Small intestine (tissue), 7 donors: Measurements from ENCODE around the gene CCL4. TPM values are rescaled to one million over a fixed set of nuclear protein-coding genes. Genes with fewer than 3 reads are reported as not detected.
"Not testable (repeated sequence)": the region's sequence is repeated elsewhere in the genome, so short reads cannot be mapped to it uniquely, and the experiment has no call there.

ENCODE experiments used
- DNase-seq, 2 donors: peaks; one replicate each; pipeline versions ENCODE4 v3.0.0 to v3.0.0-alpha.2; 2013
- FAIRE-seq: peaks from 2 replicates; lab custom pipeline; 2012; peaks lifted over from hg19 to GRCh38; lab: Jason Lieb, UNC
- H3K27ac ChIP-seq, 3 donors: one replicate each; pipeline ENCODE4 v1.5.1; 2013; ENCODE audit warnings: low read length in 2 of 3, mild to moderate bottlenecking in 2 of 3, control low read depth in 1 of 3, inconsistent platforms in 1 of 3, low read depth in 1 of 3, moderate library complexity in 1 of 3
- H3K27me3 ChIP-seq, 3 donors: one replicate each; pipeline ENCODE4 v1.6.1; 2013; ENCODE audit warnings: low read length in 3 of 3, inconsistent platforms in 1 of 3; ENCODE audit not compliant: control insufficient read depth in 3 of 3, insufficient read depth in 3 of 3
- H3K36me3 ChIP-seq, 3 donors: one replicate each; pipeline ENCODE4 v1.6.1; 2013; ENCODE audit warnings: low read length in 3 of 3, inconsistent platforms in 1 of 3, low read depth in 1 of 3, mild to moderate bottlenecking in 1 of 3, moderate library complexity in 1 of 3; ENCODE audit not compliant: control insufficient read depth in 3 of 3, insufficient read depth in 2 of 3
- H3K4me1 ChIP-seq, 3 donors: one replicate each; pipeline ENCODE4 v1.6.1; 2013; ENCODE audit warnings: low read length in 2 of 3, inconsistent platforms in 1 of 3, low read depth in 1 of 3, mild to moderate bottlenecking in 1 of 3, moderate library complexity in 1 of 3; ENCODE audit not compliant: control insufficient read depth in 3 of 3, insufficient read depth in 2 of 3
- H3K4me3 ChIP-seq, 3 donors: one replicate each; pipeline ENCODE4 v1.5.1; 2013; ENCODE audit warnings: low read length in 3 of 3, control low read depth in 1 of 3, inconsistent platforms in 1 of 3, low read depth in 1 of 3, mild to moderate bottlenecking in 1 of 3, moderate library complexity in 1 of 3
- H3K9me3 ChIP-seq, 2 donors: one replicate each; pipeline ENCODE4 v1.6.1; 2013; ENCODE audit warnings: low read depth in 1 of 2, low read length in 1 of 2; ENCODE audit not compliant: control insufficient read depth in 2 of 2, insufficient read depth in 1 of 2
- whole genome bisulfite sequencing, 3 donors: extraction: QIAGEN DNeasy Blood & Tissue Kit; methylation state at CpG; one replicate each; pipeline ENCODE4 v1.1.7; 2013; 5-methylcytosine and 5-hydroxymethylcytosine counted together
- polyA plus RNA-seq, 4 donors: library from polyadenylated mRNA; stranded (reverse) in 3 of 4; unstranded in 1 of 4; fragments of 200-250 nt in 3 of 4; fragments of 120-200 nt in 1 of 4; gene quantifications; one replicate each; pipeline versions ENCODE4 v1.2.1 to v1.2.3, GENCODE V29; 2013
- donor health status: healthy with polysubstance abuse.
- donor health status: control.
- donor health status: control.
- donor health status: Bipolar disorder and iron deficiency.
- donor health status: healthy.

The CCL4 gene
- polyA plus RNA-seq, 4 donors, result 2.7 to 6.2 (median 3.5) TPM

- H3K27ac ChIP-seq, H3K9me3 ChIP-seq, H3K4me3 ChIP-seq, H3K27me3 ChIP-seq, FAIRE-seq, H3K36me3 ChIP-seq, H3K4me1 ChIP-seq, DNase-seq: not testable (repeated sequence)
- WGBS, 3 donors, result 86 to 93% (median 91%) methylated on average over 5 of the region's 5 CpGs
These were observed 11.5 kb downstream of the CCL4 start for GRCh38 chr17:36114971-36115648.

DNA sequence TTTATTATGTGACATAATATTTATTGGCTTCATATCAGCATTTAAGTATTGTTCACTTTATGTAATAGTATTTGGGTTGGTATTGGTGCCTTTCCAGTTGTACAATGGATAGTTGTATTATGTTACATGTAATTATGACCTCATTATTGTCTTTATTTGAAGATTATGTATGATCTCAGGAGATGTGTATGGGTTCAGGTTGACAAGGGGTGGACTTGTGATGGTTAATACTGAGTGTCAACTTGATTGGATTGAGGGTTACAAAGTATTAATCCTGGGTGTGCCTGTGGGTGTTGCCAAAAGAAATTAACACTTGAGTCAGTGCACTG, 12.0 kb downstream of the CCL4 start:
- DNase-seq, FAIRE-seq, H3K27ac ChIP-seq, H3K4me3 ChIP-seq, H3K36me3 ChIP-seq, H3K4me1 ChIP-seq, H3K9me3 ChIP-seq, H3K27me3 ChIP-seq: not testable (repeated sequence)

- Histone ChIP-seq H3K4me3 (no peak overlapping the region), H3K27ac (no peak overlapping the region), H3K9me3 (no peaks in the 10 kb centered on the region), H3K4me1 (peaks cover 0 to 2% (median 0%) of the 10 kb centered on the region in 3 donors), H3K36me3 (no peaks in the 10 kb centered on the region), H3K27me3 (peaks cover 0 to 4% (median 0%) of the 10 kb centered on the region in 3 donors)
- 30 to 35% (median 30%) methylated on average over 5 of the region's 5 CpGs for WGBS, 3 donors
- DNase-seq, result no peak
- no peak for FAIRE-seq
These were observed 14.1 kb downstream of the CCL4 start for GRCh38 chr17:36117505-36118382.

DNA sequence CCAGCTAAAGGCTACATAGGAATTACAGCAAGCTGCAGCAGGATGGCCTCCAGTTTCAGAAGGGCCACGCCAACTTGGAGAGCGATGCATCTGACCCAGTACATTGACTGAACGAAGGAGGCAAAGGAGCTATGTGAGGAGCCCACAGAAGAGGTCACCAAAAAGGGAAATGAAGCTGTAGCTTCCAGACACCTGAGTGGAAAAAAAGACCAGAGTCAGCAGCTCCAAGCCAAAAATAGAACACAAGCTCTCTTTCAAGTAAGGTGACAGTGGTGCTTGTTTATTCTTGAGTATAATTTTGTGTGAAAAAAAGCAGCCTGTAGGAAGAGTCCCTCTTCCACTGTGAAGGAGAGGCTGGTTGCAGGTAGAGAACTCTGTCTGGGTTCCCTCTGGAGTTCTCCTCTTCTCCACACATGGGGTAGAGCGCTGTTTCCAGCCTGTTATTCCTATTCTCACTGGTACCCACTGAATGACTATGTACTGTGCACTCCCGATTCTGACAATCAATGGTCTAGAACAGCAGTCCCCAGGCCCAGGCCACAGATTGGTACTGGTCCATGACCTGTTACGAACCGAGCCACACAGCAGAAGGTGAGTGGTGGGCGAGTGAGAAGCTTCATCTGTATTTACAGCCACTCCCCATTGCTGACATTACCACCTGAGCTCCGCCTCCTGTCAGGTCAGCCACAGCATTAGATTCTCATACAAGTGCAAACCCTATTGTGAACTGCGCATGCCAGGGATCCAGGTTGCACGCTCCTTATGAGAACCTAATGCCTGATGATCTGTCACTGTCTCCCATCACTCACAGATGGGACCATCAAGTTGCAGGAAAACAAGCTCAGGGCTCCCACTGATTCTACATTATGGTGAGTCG, 15.1 kb downstream of the CCL4 start:
- Histone ChIP-seq H3K4me1 (peaks cover 0 to 2% (median 0%) of the 10 kb centered on the region in 3 donors), H3K36me3 (no peaks in the 10 kb centered on the region), H3K9me3 (no peaks in the 10 kb centered on the region), H3K27me3 (peaks cover 0 to 4% (median 0%) of the 10 kb centered on the region in 3 donors), H3K4me3 (no peak overlapping the region), H3K27ac (no peak overlapping the region)
- DNase-seq (no peak), FAIRE-seq (no peak)
- 90 to 92% (median 90%) methylated on average over 12 of the region's 12 CpGs for WGBS, 3 donors

GRCh38 chr17:36120221-36120620, 16.6 kb downstream of the CCL4 start:
- no peak for FAIRE-seq
- Histone ChIP-seq H3K27me3 (peaks cover 0 to 3% (median 0%) of the 10 kb centered on the region in 3 donors), H3K4me3 (no peak overlapping the region), H3K27ac (no peak overlapping the region), H3K9me3 (peaks cover 0 to 6% of the 10 kb centered on the region in 2 donors), H3K36me3 (no peaks in the 10 kb centered on the region), H3K4me1 (peaks cover 0 to 2% (median 0%) of the 10 kb centered on the region in 3 donors)
- 69 to 80% (median 76%) methylated on average over 3 of the region's 3 CpGs for WGBS, 3 donors
- no peak for DNase-seq

DNA sequence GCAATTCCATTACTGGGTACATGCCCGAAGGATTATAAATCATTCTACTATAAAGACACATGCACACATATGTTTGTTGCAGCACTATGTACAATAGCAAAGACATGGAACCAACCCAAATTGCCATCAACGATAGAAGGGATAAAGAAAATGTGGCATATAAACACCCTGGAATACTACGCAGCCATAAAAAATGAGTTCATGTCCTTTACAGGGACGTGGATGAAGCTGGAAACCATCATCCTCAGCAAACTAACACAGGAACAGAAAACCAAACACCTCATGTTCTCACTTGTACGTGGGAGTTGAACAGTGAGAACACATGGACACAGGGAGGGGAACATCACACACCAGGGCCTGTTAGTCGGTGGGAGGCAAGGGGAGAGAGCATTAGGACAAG, 17.5 kb downstream of the CCL4 start:
- 68 to 78% (median 73%) methylated on average over 6 of the region's 6 CpGs for WGBS, 3 donors
- H3K36me3 ChIP-seq, FAIRE-seq, H3K27me3 ChIP-seq, H3K4me3 ChIP-seq, H3K4me1 ChIP-seq, DNase-seq, H3K27ac ChIP-seq: not testable (repeated sequence)
- peaks cover 0 to 14% of the 10 kb centered on the region in 2 donors for H3K9me3 ChIP-seq

DNA sequence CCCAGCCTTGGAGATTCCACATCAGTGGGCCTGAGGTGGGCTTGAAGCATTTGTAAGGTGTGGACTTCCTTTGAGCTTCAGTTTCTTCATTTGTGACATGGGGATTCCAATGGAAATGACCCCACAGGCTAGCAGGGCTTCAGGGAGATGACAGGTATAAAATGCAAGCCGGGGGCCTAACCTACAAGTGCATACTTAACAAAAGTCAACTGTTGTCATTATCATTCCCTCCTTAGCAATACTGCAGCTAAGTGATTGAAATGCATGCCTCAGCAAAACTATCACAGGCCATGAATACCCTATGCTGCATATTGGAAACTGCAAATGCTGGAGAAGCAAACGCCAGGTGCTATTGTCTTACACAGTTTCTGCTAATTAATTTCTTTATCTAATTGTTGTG, 19.8 kb downstream of the CCL4 start:
- Histone ChIP-seq H3K4me1 (peaks cover under 1 to 6% (median 4%) of the 10 kb centered on the region in 3 donors), H3K9me3 (peaks cover 0 to 25% of the 10 kb centered on the region in 2 donors), H3K27me3 (peaks cover 0 to 4% (median 0%) of the 10 kb centered on the region in 3 donors), H3K4me3 (no peak overlapping the region), H3K27ac (no peak overlapping the region), H3K36me3 (no peaks in the 10 kb centered on the region)
- WGBS, 3 donors, result 79 to 89% (median 80%) methylated on average over 2 of the region's 2 CpGs
- DNase-seq (no peak), FAIRE-seq (no peak)
